SK-MEL-5 (cell line): ENCODE results near the gene PYURF. TPM values are rescaled to one million over a fixed set of nuclear protein-coding genes. Genes with fewer than 3 reads are reported as not detected.
A peak's percentile ranks its signal among the peaks of the same experiment; 100 is the strongest.

Source experiments
- DNase-seq: peaks from one replicate; pipeline ENCODE4 v3.0.0-alpha.2; 2016; ENCODE audit warnings: low read depth, low spot score
- in situ Hi-C: cut with HindIII; loops from 2 replicates; pipeline ENCODE4 v1.10.0; 2016; ENCODE audit warnings: low sequenced_read_pairs, high pct_unique_total_duplicates, low pct_unique_long_range_greater_than_20kb
- total RNA-seq: library from RNA; depleted of rRNA; stranded (reverse); fragments of >200 nt; shearing (Covaris generic); gene quantifications from 2 replicates; pipeline ENCODE4 v1.2.3, GENCODE V29; 2014; rRNA removed

Gene PYURF
- total RNA-seq, 1 experiment from 2014 or later = 153 TPM

GRCh38 chr4:88517825-88518224, 5.8 kb downstream of the PYURF start:
- in situ Hi-C loops = loop anchor here (25.0 kb wide), 2 partner anchors 281 to 481 kb away; no protein-coding TSS in a partner anchor
- DNase-seq = no peak

GRCh38 chr4:88516746-88517145, 6.8 kb downstream of the PYURF start:
- no peak for DNase-seq
- in situ Hi-C loops = loop anchor here (25.0 kb wide), 2 partner anchors 279 to 479 kb away; no protein-coding TSS in a partner anchor

GRCh38 chr4:88514557-88515511, 8.7 kb downstream of the PYURF start:
- no peak for DNase-seq
- in situ Hi-C loops = loop anchor here (25.0 kb wide), 2 partner anchors 278 to 478 kb away; no protein-coding TSS in a partner anchor

- in situ Hi-C loops = loop anchor here (25.0 kb wide), 2 partner anchors 274 to 474 kb away; no protein-coding TSS in a partner anchor
- no peak for DNase-seq
These were observed 12.3 kb downstream of the PYURF start for GRCh38 chr4:88511236-88511635.

GRCh38 chr4:88503344-88503743, 20.2 kb downstream of the PYURF start:
- DNase-seq = no peak
- in situ Hi-C loops = loop anchor here (25.0 kb wide), 2 partner anchors 266 to 466 kb away; no protein-coding TSS in a partner anchor

- DNase-seq = no peak
- in situ Hi-C loops = no loop called here
These were observed 25.6 kb downstream of the PYURF start for GRCh38 chr4:88497859-88498409.

DNA sequence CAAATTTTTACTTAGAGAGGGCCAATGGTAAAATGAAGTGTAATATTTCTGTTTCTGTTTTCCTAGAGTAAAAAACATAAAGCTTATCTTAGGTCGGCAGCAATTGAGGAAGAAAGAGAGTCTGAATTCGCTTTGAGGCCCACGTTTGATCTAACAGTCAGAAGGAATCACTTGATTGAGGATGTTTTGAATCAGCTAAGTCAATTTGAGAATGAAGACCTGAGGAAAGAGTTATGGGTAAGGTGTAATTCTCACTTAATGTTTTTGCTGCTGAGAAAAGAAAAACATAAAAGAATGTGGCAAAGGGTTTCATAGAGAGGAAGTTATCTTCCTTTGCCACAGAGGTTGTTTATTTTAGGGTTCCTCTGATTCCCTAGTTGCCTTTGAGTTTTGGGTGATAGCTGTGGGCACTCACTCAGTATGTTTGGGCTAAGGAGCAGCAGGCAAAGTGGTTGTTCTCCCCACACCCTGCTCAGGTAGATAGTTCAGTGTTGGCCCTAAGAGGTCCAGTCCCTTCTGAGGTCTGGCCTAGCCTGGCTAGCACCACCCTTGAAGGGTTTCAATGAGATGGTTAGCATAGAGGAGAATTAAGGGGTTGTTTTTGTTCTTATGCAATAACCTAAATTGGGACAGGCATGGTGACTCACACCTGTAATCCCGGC, 34.3 kb downstream of the PYURF start:
- in situ Hi-C loops = no loop called here
- no peak for DNase-seq

DNA sequence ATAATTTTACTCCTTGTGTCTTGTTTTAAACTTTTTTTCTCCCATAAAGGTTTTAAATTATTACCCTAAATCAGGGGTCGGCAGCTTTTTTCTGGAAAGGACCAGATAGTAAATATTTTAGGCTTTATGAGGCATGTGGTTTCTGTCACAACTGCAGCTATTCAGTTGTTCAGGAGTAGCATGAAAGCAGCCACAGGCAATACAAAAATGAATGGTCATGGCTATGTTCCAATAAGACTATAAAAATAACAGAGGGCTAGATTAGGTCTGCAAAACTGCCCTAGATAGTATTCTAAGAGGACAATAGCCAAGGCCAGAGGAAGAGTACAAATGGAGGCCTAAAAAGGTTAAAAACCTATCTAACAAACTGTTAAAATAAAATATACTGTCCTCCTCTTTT, 42.0 kb downstream of the PYURF start:
- peak; percentile 47 for DNase-seq
- in situ Hi-C loops = no loop called here

DNA sequence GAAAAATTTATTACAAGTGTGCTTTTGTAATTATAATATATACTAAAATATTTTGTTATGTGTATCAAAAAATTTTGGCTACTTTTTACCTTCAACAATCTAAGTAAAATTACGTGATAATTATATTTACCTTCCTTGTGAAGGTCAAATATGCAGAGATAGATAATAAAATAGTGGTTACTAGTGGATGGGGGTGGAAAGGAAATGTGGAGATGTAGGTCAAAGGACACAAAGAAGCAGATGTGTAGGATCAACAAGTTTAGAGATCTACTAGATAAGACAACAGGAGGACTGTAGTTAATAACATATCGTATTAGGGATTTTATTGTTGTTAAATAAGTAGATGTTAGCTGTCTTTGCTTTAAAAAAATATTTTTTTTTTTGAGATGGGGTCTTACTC, 45.3 kb downstream of the PYURF start:
- in situ Hi-C loops = no loop called here
- no peak for DNase-seq

GRCh38 chr4:88477229-88477860, 46.2 kb downstream of the PYURF start:
- in situ Hi-C loops = no loop called here
- DNase-seq = no peak

Other genes starting within 250 kb of the PYURF start
- gene PPM1K, start 239.2 kb downstream of the PYURF start, total RNA-seq = 3.0 and 4.8 TPM in 2 replicates
- gene HERC6, start 144.9 kb downstream of the PYURF start, total RNA-seq = 2.0 and 2.8 TPM in 2 replicates
- gene HERC5, start 66.7 kb downstream of the PYURF start, total RNA-seq = 5.3 and 6.1 TPM in 2 replicates
- gene HERC3, start 68.7 kb upstream of the PYURF start, total RNA-seq = 3.0 and 5.4 TPM in 2 replicates
- gene NAP1L5, start 174.1 kb upstream of the PYURF start, total RNA-seq = 10.8 and 14.0 TPM in 2 replicates